ENCODE data around the gene KLHL20.
A peak's percentile ranks its signal among the peaks of the same experiment; 100 is the strongest.
"Not testable (repeated sequence)": the region's sequence is repeated elsewhere in the genome, so short reads cannot be mapped to it uniquely, and the experiment has no call there.

Gene KLHL20

DNA sequence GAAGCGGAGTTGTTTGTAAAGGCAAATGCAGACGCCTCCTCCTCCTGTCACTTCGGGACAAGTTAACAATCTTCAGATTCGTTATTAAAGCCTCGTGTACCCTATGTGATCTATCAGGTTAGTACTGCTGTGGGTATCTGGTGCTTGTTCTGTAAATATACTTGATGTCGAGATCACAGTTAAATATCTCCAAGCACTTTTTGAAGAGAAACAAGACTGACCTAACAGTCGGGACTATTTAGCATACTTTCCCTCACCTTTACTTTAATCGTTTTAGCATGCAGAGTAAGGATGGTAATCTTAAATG, 710 bp downstream of the KLHL20 start:
- DNase-seq, result no peak
- no peaks in the 10 kb centered on the region for H3K9me3 Mint-ChIP-seq
- no peak for ATAC-seq (replicated peaks)

DNA sequence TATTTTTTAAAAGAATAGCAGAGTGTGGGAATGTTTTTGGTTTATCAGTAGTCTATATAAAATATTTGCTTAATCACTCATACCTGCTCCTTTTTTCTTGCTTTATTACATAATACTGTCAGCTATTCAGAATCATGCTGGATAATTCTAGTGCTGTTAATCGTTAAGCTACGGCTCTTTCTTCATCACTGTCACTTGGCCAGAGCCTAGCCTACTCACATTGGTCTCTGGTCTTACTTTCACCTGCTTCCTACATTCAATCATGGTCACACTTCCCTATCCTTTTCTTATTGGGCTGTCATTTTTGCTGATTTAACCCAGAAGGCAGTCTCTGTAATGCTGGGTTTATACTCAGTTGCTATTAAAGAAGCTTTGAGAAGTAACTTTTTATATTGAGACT, 2.5 kb downstream of the KLHL20 start:
- Mint-ChIP-seq H3K4me1 (peaks cover 15 to 20% of the 10 kb centered on the region in 2 donors), H3K4me3 (no peak overlapping the region), H3K36me3 (peaks cover 10 to 24% of the 10 kb centered on the region in 2 donors), H3K27ac (no peak overlapping the region), H3K9me3 (no peaks in the 10 kb centered on the region), H3K27me3 (no peaks in the 10 kb centered on the region)
- DNase-seq (no peak), ATAC-seq (replicated peaks) (no peak)

More for the DNA sequence above, 710 bp downstream of the KLHL20 start:
- Mint-ChIP-seq H3K27ac (peak overlapping the region; percentile 91), H3K27me3 (peaks cover 4 to 16% of the 10 kb centered on the region in 2 donors), H3K4me3 (peak overlapping the region; percentile 93 to 96), H3K4me1 (peaks cover 12 to 16% of the 10 kb centered on the region in 2 donors), H3K36me3 (peaks cover 4 to 13% of the 10 kb centered on the region in 2 donors)

DNA sequence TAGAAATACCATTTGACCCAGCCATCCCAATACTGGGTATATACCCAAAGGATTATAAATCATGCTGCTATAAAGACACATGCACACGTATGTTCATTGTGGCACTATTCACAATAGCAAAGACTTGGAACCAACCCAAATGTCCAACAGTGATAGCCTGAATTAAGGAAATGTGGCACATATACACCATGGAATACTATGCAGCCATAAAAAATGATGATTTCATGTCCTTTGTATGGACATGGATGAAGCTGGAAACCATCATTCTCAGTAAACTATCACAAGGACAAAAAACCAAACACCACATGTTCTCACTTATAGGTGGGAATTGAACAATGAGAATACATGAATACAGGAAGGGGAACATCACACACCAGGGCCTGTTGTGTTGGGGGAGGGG, 16.6 kb downstream of the KLHL20 start:
- ATAC-seq (replicated peaks); H3K4me1 Mint-ChIP-seq; H3K27me3 Mint-ChIP-seq; H3K4me3 Mint-ChIP-seq; H3K9me3 Mint-ChIP-seq; H3K27ac Mint-ChIP-seq; DNase-seq: not testable (repeated sequence)
- peaks cover 36 to 38% of the 10 kb centered on the region in 2 donors for H3K36me3 Mint-ChIP-seq

DNA sequence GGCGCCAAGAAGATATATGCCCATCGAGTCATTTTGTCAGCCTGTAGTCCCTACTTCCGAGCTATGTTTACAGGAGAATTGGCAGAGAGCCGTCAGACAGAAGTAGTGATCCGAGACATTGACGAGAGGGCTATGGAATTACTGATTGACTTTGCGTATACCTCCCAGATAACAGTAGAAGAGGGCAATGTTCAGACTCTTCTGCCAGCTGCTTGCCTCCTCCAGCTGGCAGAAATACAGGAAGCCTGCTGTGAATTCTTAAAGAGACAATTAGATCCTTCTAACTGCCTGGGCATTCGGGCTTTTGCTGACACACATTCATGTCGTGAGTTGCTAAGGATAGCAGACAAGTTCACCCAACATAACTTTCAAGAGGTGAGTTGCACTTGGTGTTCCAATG, 19.1 kb downstream of the KLHL20 start:
- Mint-ChIP-seq H3K36me3 (peaks cover 37 to 44% of the 10 kb centered on the region in 2 donors), H3K4me1 (peaks cover 21 to 28% of the 10 kb centered on the region in 2 donors), H3K27ac (no peak overlapping the region)

DNA sequence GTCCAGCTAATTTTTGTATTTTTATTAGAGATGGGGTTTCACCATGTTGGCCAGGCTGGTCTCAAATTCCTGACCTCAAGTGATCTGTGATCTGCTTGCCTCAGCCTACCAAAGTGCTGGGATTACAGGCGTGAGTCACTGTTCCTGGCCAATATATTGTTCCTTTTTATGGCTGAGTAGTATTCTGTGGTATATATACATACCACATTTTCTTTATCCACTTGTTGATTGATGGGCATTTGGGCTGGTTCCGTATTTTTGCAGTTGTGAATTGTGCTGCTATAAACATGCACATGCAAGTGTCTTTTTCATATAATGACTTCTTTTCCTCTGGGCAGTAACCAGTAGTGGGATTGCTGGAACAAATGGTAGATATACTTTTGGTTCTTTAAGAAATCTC, 21.3 kb downstream of the KLHL20 start:
- peaks cover 28 to 35% of the 10 kb centered on the region in 2 donors for H3K4me1 Mint-ChIP-seq
- ATAC-seq (replicated peaks); H3K4me3 Mint-ChIP-seq; H3K9me3 Mint-ChIP-seq; DNase-seq; H3K27ac Mint-ChIP-seq; H3K27me3 Mint-ChIP-seq: not testable (repeated sequence)
- peaks cover 47 to 64% of the 10 kb centered on the region in 2 donors for H3K36me3 Mint-ChIP-seq

More for the DNA sequence above, 19.1 kb downstream of the KLHL20 start:
- H3K4me3 Mint-ChIP-seq, result no peak overlapping the region
- DNase-seq (no peak), ATAC-seq (replicated peaks) (no peak)
- H3K9me3 Mint-ChIP-seq, result peaks cover 2 to 4% of the 10 kb centered on the region in 2 donors
- no peaks in the 10 kb centered on the region for H3K27me3 Mint-ChIP-seq

DNA sequence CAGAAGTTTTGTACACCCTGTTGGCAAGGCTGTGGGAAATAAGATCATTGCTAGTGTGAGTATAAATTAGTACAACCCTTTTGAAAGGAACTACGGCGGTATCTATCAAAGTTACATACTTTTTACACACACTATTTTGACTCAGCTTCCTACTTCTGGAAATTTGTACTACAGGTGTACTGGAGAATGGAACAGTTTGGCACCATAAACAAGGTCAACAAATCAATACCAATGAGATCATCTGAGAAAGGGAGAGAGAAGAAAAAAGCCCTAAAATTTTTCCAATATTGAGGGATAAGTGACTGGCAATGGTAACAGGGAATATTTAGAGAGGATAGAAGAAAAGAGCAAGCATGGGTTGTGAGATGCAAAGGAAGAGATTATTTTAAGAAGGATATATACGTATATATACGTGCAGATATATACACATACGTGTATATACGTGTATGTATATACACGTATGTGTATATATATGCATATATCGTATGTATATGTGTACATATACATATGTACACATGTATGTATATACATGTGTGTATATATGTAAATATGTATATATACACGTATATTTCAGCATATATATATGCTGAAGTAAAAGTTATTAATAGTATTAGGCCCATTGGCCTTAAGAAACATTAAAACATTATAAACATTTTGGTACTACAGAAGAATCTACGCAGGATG, 27.6 kb downstream of the KLHL20 start:
- Mint-ChIP-seq H3K4me3 (no peak overlapping the region), H3K4me1 (peaks cover 18 to 33% of the 10 kb centered on the region in 2 donors), H3K27me3 (no peaks in the 10 kb centered on the region), H3K36me3 (peaks cover 36 to 63% of the 10 kb centered on the region in 2 donors), H3K27ac (no peak overlapping the region), H3K9me3 (peaks cover 0 to 2% of the 10 kb centered on the region in 2 donors)
- DNase-seq (no peak), ATAC-seq (replicated peaks) (no peak)

DNA sequence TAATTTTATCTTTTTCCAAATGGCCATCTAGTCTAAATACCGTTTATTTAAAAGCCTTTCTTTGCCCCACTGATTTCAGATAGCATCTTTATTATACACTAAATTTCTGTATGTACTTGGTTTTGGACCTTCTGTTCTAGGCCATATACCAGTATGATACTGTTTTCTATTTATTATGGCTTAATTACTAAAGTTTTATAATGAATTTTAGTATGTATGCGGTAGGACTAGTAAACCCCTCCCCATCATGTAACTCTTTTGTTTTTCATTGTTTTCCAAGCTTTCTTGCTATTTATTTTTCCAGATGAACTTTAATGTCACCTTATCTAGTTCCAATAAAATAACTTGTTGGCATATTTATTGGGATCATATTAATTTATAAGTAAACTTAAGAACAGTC, 29.9 kb downstream of the KLHL20 start:
- peaks cover 29 to 46% of the 10 kb centered on the region in 2 donors for H3K36me3 Mint-ChIP-seq
- peaks cover 0 to 2% of the 10 kb centered on the region in 2 donors for H3K9me3 Mint-ChIP-seq
- H3K27ac Mint-ChIP-seq, result no peak overlapping the region
- no peak for DNase-seq
- ATAC-seq (replicated peaks), result no peak
- H3K27me3 Mint-ChIP-seq, result no peaks in the 10 kb centered on the region
- H3K4me3 Mint-ChIP-seq, result no peak overlapping the region
- peaks cover 7 to 12% of the 10 kb centered on the region in 2 donors for H3K4me1 Mint-ChIP-seq

DNA sequence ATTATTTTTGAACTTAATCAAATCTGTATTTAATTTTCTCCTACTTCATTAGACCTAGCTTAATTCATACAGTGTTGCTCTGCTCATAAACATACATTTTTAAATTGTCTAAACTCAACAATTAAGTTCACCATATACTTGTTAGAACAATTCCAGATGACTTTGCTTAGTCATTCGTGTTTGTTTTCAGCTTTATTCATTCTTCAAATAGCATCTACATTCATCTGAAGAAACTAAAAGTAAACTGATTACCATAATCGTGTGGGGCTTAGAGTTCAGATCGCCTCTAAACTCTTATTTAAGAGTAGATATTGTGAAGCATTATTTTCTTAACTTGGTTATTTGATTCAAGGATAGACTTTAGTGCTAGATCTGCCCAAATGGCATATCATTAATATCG, 34.4 kb downstream of the KLHL20 start:
- ATAC-seq (replicated peaks) (no peak), DNase-seq (no peak)
- H3K27me3 Mint-ChIP-seq, result no peaks in the 10 kb centered on the region
- H3K4me1 Mint-ChIP-seq, result peaks cover 2 to 12% of the 10 kb centered on the region in 2 donors
- no peak overlapping the region for H3K4me3 Mint-ChIP-seq
- H3K9me3 Mint-ChIP-seq, result no peaks in the 10 kb centered on the region
- peaks cover 11 to 26% of the 10 kb centered on the region in 2 donors for H3K36me3 Mint-ChIP-seq
- H3K27ac Mint-ChIP-seq, result no peak overlapping the region

DNA sequence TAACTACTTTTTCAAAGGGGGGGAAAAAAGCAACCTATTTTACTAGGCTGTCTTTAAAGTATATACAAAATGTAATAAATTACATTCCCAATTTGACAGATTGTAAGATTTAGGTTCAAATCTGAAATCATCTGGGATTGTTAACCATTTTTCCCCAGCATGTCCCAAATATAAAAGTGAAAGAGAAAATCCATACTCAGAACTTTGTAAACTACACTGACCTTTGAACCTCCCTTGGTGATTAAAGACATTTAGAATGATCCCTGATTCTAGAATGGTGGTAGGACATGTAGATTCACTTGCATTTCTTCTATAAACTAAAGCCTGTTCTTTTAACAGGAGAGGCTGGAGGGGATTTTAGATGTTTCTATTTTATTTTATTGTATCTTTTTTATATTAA, 39.0 kb downstream of the KLHL20 start:
- no peaks in the 10 kb centered on the region for H3K9me3 Mint-ChIP-seq
- DNase-seq (no peak), ATAC-seq (replicated peaks) (no peak)
- peaks cover 0 to 6% of the 10 kb centered on the region in 2 donors for H3K4me1 Mint-ChIP-seq
- H3K27ac Mint-ChIP-seq, result no peak overlapping the region
- no peaks in the 10 kb centered on the region for H3K27me3 Mint-ChIP-seq
- no peak overlapping the region for H3K4me3 Mint-ChIP-seq
- peaks cover 15 to 40% of the 10 kb centered on the region in 2 donors for H3K36me3 Mint-ChIP-seq

DNA sequence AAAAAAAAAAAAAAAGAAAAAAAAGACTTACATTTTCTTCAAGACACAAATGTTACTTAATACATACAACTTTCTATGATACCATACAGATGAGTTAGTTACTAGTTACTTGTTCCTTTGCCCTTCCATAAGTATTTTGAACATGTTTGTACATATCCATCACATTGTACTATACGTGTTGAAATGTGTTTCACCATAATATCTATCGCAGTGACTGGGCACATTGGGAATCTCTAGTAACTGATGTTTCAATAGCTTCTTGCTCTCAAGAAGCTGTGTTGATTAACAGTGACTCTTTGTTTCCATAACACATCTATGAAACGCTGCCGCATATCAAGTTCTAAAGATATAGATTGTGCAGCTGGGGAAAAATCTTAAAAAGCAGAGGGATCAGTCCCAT, 42.9 kb downstream of the KLHL20 start:
- Mint-ChIP-seq H3K36me3 (peaks cover 44 to 67% of the 10 kb centered on the region in 2 donors), H3K27me3 (no peaks in the 10 kb centered on the region), H3K27ac (no peak overlapping the region), H3K4me3 (no peak overlapping the region), H3K9me3 (peaks cover 7% of the 10 kb centered on the region in 2 donors), H3K4me1 (peaks cover 0 to 6% of the 10 kb centered on the region in 2 donors)
- DNase-seq (no peak), ATAC-seq (replicated peaks) (no peak)

DNA sequence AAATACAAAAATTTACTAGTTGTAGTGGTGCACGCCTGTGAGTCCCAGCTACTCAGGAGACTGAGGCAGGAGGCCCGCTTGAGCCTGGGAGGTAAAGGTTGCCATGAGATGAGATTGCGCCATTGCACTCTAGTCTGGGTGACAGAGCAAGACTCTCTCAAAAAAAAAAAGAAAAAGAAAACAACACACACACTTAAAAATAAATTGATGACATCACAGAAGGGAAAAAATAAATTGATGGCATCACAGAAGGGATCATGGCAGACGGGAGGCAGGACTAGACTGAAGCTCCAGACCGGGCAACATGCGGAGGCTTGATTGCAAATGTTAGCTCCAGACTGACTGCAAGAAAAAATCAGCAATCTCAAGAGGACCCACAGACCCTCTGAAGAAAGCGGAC, 43.3 kb downstream of the KLHL20 start:
- peaks cover 48 to 71% of the 10 kb centered on the region in 2 donors for H3K36me3 Mint-ChIP-seq
- peaks cover 0 to 6% of the 10 kb centered on the region in 2 donors for H3K4me1 Mint-ChIP-seq
- DNase-seq, result no peak
- H3K9me3 Mint-ChIP-seq, result peaks cover 7 to 10% of the 10 kb centered on the region in 2 donors
- no peaks in the 10 kb centered on the region for H3K27me3 Mint-ChIP-seq
- no peak overlapping the region for H3K4me3 Mint-ChIP-seq
- no peak overlapping the region for H3K27ac Mint-ChIP-seq
- no peak for ATAC-seq (replicated peaks)

DNA sequence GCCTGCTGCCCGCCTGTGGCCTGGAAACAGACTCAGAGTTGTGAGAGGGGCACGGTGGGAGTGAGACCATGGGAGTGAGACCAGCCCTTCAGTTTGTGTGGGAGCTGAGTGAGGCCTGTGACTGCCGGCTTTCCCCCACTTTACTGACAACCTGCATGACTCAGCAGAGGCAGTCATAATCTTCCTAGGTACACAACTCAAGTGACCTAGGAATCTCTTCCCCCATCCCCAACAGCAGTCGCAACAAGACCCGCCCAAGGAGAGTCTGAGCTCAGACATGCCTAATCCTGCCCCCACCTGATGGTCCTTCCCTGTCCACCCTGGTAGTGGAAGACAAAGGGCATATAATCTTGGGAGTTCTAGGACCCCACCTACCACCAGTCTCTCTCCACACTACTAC, 44.2 kb downstream of the KLHL20 start:
- DNase-seq (no peak), ATAC-seq (replicated peaks) (no peak)
- no peak overlapping the region for H3K4me3 Mint-ChIP-seq
- H3K27ac Mint-ChIP-seq, result no peak overlapping the region
- peaks cover 51 to 75% of the 10 kb centered on the region in 2 donors for H3K36me3 Mint-ChIP-seq
- peaks cover 0 to 6% of the 10 kb centered on the region in 2 donors for H3K4me1 Mint-ChIP-seq
- H3K27me3 Mint-ChIP-seq, result no peaks in the 10 kb centered on the region
- peaks cover 11 to 12% of the 10 kb centered on the region in 2 donors for H3K9me3 Mint-ChIP-seq

DNA sequence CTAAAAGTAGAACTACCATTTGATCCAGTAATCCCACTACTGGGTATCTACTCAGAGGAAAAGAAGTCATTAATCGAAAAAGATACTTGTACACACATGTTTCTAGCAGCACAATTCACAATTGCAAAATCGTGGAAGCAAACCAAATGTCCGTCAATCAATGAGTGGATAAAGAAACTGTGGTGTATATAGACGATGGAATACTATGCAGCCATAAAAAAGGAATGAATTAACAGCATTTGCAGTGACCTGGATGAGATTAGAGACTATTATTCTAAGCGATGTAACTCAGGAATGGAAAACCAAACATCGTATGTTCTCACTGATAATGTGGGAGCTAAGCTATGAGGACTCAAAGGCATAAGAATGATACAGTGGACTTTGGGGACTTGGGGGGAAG, 49.5 kb downstream of the KLHL20 start:
- not testable (repeated sequence) for DNase-seq; H3K27ac Mint-ChIP-seq; H3K4me1 Mint-ChIP-seq; ATAC-seq (replicated peaks); H3K4me3 Mint-ChIP-seq; H3K27me3 Mint-ChIP-seq
- Mint-ChIP-seq H3K36me3 (peaks cover 48 to 78% of the 10 kb centered on the region in 2 donors), H3K9me3 (peaks cover 11 to 14% of the 10 kb centered on the region in 2 donors)

DNA sequence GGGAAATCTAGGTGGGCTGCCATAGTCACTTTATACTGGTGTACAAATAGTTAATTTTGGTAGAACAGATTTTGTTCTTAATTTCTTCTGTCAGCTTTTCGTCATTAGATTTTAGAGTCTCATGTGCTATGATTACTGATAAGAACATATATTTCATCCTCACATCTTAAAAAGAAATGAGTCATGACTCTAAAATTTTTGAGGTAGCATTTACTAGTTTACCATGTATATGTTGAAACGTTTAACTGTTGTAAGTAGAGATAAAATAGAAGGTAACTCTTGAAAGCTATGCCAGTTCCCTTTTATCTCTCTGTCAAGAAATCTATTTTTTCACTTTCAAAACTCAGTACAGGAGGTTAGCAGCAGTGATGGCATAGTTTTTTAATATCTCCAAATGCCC, 53.4 kb downstream of the KLHL20 start:
- DNase-seq (no peak), ATAC-seq (replicated peaks) (no peak)
- Mint-ChIP-seq H3K9me3 (peaks cover 4 to 5% of the 10 kb centered on the region in 2 donors), H3K4me3 (no peak overlapping the region), H3K36me3 (peaks cover 18 to 48% of the 10 kb centered on the region in 2 donors), H3K4me1 (no peaks in the 10 kb centered on the region), H3K27ac (no peak overlapping the region), H3K27me3 (no peaks in the 10 kb centered on the region)

DNA sequence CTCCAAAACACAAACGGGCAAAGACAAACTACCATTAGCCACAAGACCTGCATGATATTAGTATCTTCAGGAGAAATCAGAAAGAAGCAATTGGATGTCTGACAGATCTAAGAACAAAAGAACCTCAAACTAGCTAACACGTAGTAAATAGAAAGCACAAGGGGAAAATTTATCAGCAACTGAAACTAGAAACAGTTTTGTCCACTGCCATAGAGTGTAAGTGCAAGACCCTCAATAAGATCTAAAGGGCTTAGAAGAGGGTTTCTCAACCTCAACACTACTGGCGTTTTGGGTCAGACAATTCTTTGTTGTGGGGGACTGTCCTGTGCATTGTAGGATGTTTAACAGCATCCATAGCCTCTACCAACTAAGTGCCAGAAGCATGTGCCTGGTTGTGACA, 54.0 kb downstream of the KLHL20 start:
- ATAC-seq (replicated peaks) (no peak), DNase-seq (no peak)
- H3K9me3 Mint-ChIP-seq, result peaks cover 2% of the 10 kb centered on the region in 2 donors
- no peak overlapping the region for H3K4me3 Mint-ChIP-seq
- peaks cover 16 to 42% of the 10 kb centered on the region in 2 donors for H3K36me3 Mint-ChIP-seq
- peak overlapping the region; percentile 2 for H3K27ac Mint-ChIP-seq
- no peaks in the 10 kb centered on the region for H3K27me3 Mint-ChIP-seq
- H3K4me1 Mint-ChIP-seq, result no peaks in the 10 kb centered on the region
